ENCODE results near the gene TRPM2. TPM values are rescaled to one million over a fixed set of nuclear protein-coding genes. Genes with fewer than 3 reads are reported as not detected.

Gene TRPM2
- polyA plus RNA-seq, 4 donors, result 0.89 to 2.7 (median 2.3) TPM

- no peaks in the 10 kb centered on the region for H3K4me1 ChIP-seq (ENCODE audit: control insufficient read depth in 3 of 3, insufficient read depth in 2 of 3, low read depth in 1 of 3, low read length in 2 of 3)
- DNase-seq (no peak), FAIRE-seq (no peak)
- H3K27me3 ChIP-seq (ENCODE audit: control insufficient read depth in 3 of 3, insufficient read depth in 3 of 3, low read length in 3 of 3), result no peaks in the 10 kb centered on the region
- H3K4me3 ChIP-seq (ENCODE audit: low read depth in 1 of 3, low read length in 3 of 3), result no peak overlapping the region
- H3K9me3 ChIP-seq (ENCODE audit: control insufficient read depth in 2 of 2, insufficient read depth in 1 of 2, low read depth in 1 of 2, low read length in 1 of 2), result no peaks in the 10 kb centered on the region
- H3K36me3 ChIP-seq (ENCODE audit: control insufficient read depth in 3 of 3, insufficient read depth in 2 of 3, low read depth in 1 of 3, low read length in 3 of 3), result peaks cover 0 to 84% (median 4%) of the 10 kb centered on the region in 3 donors
- no peak overlapping the region for H3K27ac ChIP-seq (ENCODE audit: low read depth in 1 of 3, low read length in 2 of 3)
- WGBS, 3 donors, result 78 to 85% (median 82%) methylated on average over 17 to 18 of the region's 18 CpGs
Observed at GRCh38 chr21:44330698-44331097, 22.7 kb upstream of the TRPM2 start.

- FAIRE-seq, result no peak
- H3K9me3 ChIP-seq (ENCODE audit: control insufficient read depth in 2 of 2, insufficient read depth in 1 of 2, low read depth in 1 of 2, low read length in 1 of 2), result no peaks in the 10 kb centered on the region
- no peak overlapping the region for H3K27ac ChIP-seq (ENCODE audit: low read depth in 1 of 3, low read length in 2 of 3)
- no peaks in the 10 kb centered on the region for H3K27me3 ChIP-seq (ENCODE audit: control insufficient read depth in 3 of 3, insufficient read depth in 3 of 3, low read length in 3 of 3)
- H3K4me1 ChIP-seq (ENCODE audit: control insufficient read depth in 3 of 3, insufficient read depth in 2 of 3, low read depth in 1 of 3, low read length in 2 of 3), result no peaks in the 10 kb centered on the region
- no peak overlapping the region for H3K4me3 ChIP-seq (ENCODE audit: low read depth in 1 of 3, low read length in 3 of 3)
- WGBS, 3 donors, result 86 to 91% (median 90%) methylated on average over 14 to 16 of the region's 16 CpGs
- no peak for DNase-seq
- H3K36me3 ChIP-seq (ENCODE audit: control insufficient read depth in 3 of 3, insufficient read depth in 2 of 3, low read depth in 1 of 3, low read length in 3 of 3), result peaks cover 0 to 84% (median 3%) of the 10 kb centered on the region in 3 donors
Observed at GRCh38 chr21:44331209-44331608, 22.2 kb upstream of the TRPM2 start.

DNA sequence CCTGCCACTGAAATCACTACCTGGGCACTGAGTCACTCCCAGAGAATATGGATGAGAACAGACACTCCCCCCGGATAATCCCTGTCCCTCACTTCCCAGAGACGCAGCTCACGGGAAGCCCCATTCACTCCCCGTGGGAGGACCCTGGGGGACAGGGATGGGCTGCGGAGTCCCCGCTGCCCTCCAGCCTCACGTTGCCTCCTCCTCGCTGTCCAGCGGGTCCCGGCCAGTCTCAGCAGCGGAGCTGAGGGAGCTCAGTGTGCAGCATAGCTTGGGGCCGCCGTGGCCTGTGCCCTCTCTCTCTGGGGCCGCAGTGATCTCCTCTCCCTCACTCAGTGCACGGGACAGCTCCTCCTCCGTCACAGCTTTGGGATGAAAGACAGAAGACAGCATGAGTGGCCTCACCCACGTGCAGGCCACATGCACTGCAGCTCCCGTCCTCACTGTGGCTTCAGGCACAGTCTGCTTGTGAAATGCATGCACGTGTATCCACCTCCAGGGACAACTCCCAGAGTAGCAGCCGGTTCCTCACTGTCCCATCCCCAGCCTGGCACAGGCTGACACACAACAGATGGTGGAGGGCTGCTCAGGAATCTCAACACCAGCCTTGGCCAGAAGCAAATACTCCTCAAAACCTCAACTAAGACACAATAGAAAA is 21.6 kb upstream of the TRPM2 start:
- DNase-seq, result no peak
- Histone ChIP-seq H3K4me3 (ENCODE audit: low read depth in 1 of 3, low read length in 3 of 3) (no peak overlapping the region), H3K27ac (ENCODE audit: low read depth in 1 of 3, low read length in 2 of 3) (no peak overlapping the region), H3K36me3 (ENCODE audit: control insufficient read depth in 3 of 3, insufficient read depth in 2 of 3, low read depth in 1 of 3, low read length in 3 of 3) (peaks cover 0 to 84% (median 3%) of the 10 kb centered on the region in 3 donors), H3K4me1 (ENCODE audit: control insufficient read depth in 3 of 3, insufficient read depth in 2 of 3, low read depth in 1 of 3, low read length in 2 of 3) (no peaks in the 10 kb centered on the region), H3K27me3 (ENCODE audit: control insufficient read depth in 3 of 3, insufficient read depth in 3 of 3, low read length in 3 of 3) (no peaks in the 10 kb centered on the region), H3K9me3 (ENCODE audit: control insufficient read depth in 2 of 2, insufficient read depth in 1 of 2, low read depth in 1 of 2, low read length in 1 of 2) (no peaks in the 10 kb centered on the region)
- no peak for FAIRE-seq
- WGBS, 3 donors, result 79 to 83% (median 81%) methylated on average over 20 of the region's 20 CpGs

GRCh38 chr21:44332383-44332782 is 21.0 kb upstream of the TRPM2 start:
- no peaks in the 10 kb centered on the region for H3K27me3 ChIP-seq (ENCODE audit: control insufficient read depth in 3 of 3, insufficient read depth in 3 of 3, low read length in 3 of 3)
- H3K36me3 ChIP-seq (ENCODE audit: control insufficient read depth in 3 of 3, insufficient read depth in 2 of 3, low read depth in 1 of 3, low read length in 3 of 3), result peaks cover 0 to 82% (median 0%) of the 10 kb centered on the region in 3 donors
- no peak overlapping the region for H3K27ac ChIP-seq (ENCODE audit: low read depth in 1 of 3, low read length in 2 of 3)
- H3K4me1 ChIP-seq (ENCODE audit: control insufficient read depth in 3 of 3, insufficient read depth in 2 of 3, low read depth in 1 of 3, low read length in 2 of 3), result peaks cover 0 to under 1% (median 0%) of the 10 kb centered on the region in 3 donors
- H3K4me3 ChIP-seq (ENCODE audit: low read depth in 1 of 3, low read length in 3 of 3), result no peak overlapping the region
- no peak for FAIRE-seq
- H3K9me3 ChIP-seq (ENCODE audit: control insufficient read depth in 2 of 2, insufficient read depth in 1 of 2, low read depth in 1 of 2, low read length in 1 of 2), result no peaks in the 10 kb centered on the region
- WGBS, 3 donors, result 90 to 93% (median 91%) methylated on average over 15 to 17 of the region's 17 CpGs
- DNase-seq, result no peak

- no peaks in the 10 kb centered on the region for H3K27me3 ChIP-seq (ENCODE audit: control insufficient read depth in 3 of 3, insufficient read depth in 3 of 3, low read length in 3 of 3)
- FAIRE-seq (no peak), DNase-seq (no peak)
- peaks cover 0 to 6% (median 0%) of the 10 kb centered on the region in 3 donors for H3K4me1 ChIP-seq (ENCODE audit: control insufficient read depth in 3 of 3, insufficient read depth in 2 of 3, low read depth in 1 of 3, low read length in 2 of 3)
- H3K36me3 ChIP-seq (ENCODE audit: control insufficient read depth in 3 of 3, insufficient read depth in 2 of 3, low read depth in 1 of 3, low read length in 3 of 3), result peaks cover 0 to 76% (median 0%) of the 10 kb centered on the region in 3 donors
- WGBS, 3 donors, result 97 to 98% (median 98%) methylated on average over 22 of the region's 22 CpGs
- H3K4me3 ChIP-seq (ENCODE audit: low read depth in 1 of 3, low read length in 3 of 3), result no peak overlapping the region
- H3K27ac ChIP-seq (ENCODE audit: low read depth in 1 of 3, low read length in 2 of 3), result no peak overlapping the region
- no peaks in the 10 kb centered on the region for H3K9me3 ChIP-seq (ENCODE audit: control insufficient read depth in 2 of 2, insufficient read depth in 1 of 2, low read depth in 1 of 2, low read length in 1 of 2)
Observed at GRCh38 chr21:44332965-44333364, 20.5 kb upstream of the TRPM2 start.

- H3K4me3 ChIP-seq (ENCODE audit: low read depth in 1 of 3, low read length in 3 of 3), result no peak overlapping the region
- no peaks in the 10 kb centered on the region for H3K9me3 ChIP-seq (ENCODE audit: control insufficient read depth in 2 of 2, insufficient read depth in 1 of 2, low read depth in 1 of 2, low read length in 1 of 2)
- H3K27ac ChIP-seq (ENCODE audit: low read depth in 1 of 3, low read length in 2 of 3), result no peak overlapping the region
- 87 to 94% (median 92%) methylated on average over 45 of the region's 45 CpGs for WGBS, 3 donors
- peaks cover 0 to 11% (median 0%) of the 10 kb centered on the region in 3 donors for H3K4me1 ChIP-seq (ENCODE audit: control insufficient read depth in 3 of 3, insufficient read depth in 2 of 3, low read depth in 1 of 3, low read length in 2 of 3)
- FAIRE-seq (no peak), DNase-seq (no peak)
- H3K27me3 ChIP-seq (ENCODE audit: control insufficient read depth in 3 of 3, insufficient read depth in 3 of 3, low read length in 3 of 3), result no peaks in the 10 kb centered on the region
- peaks cover 0 to 71% (median 0%) of the 10 kb centered on the region in 3 donors for H3K36me3 ChIP-seq (ENCODE audit: control insufficient read depth in 3 of 3, insufficient read depth in 2 of 3, low read depth in 1 of 3, low read length in 3 of 3)
Observed at GRCh38 chr21:44333509-44334328, 19.7 kb upstream of the TRPM2 start.

DNA sequence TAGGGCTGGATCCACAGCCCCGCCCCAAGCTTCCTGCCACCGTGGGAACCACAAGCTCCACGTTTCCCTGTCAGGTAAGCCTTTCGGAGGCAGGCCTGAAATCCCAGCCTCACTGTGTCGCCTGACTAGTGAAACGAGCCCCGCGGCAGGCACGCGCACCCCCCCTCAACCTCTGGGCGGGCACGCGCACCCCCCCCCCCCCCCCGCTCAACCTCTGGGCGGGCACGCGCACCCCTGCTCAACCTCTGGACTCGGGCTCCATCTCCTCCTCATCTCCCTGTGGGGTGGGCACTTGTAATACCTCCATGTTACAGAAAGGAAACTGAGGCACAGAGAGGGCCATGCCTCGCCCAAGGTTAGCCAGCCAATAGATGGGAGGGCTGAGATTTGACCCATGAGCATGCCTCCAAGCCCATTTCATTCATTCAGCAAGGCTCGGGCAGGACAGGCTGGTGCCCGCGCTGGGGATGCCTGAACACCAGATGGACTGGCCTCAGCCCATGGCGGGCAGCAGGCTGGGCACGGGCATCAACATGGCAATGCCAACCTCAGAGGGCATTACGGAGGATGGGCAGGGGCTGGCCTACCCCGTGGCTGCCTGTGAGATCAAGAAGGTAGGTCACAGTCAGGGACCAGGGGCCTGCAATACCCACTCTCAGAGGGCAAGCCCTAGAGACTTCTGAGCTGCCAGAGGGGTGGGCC is 18.9 kb upstream of the TRPM2 start:
- WGBS, 3 donors, result 85 to 88% (median 87%) methylated on average over 23 to 26 of the region's 26 CpGs
- H3K4me1 ChIP-seq (ENCODE audit: control insufficient read depth in 3 of 3, insufficient read depth in 2 of 3, low read depth in 1 of 3, low read length in 2 of 3), result peaks cover 0 to 11% (median 0%) of the 10 kb centered on the region in 3 donors
- no peak overlapping the region for H3K27ac ChIP-seq (ENCODE audit: low read depth in 1 of 3, low read length in 2 of 3)
- no peaks in the 10 kb centered on the region for H3K27me3 ChIP-seq (ENCODE audit: control insufficient read depth in 3 of 3, insufficient read depth in 3 of 3, low read length in 3 of 3)
- peaks cover 0 to 63% (median 0%) of the 10 kb centered on the region in 3 donors for H3K36me3 ChIP-seq (ENCODE audit: control insufficient read depth in 3 of 3, insufficient read depth in 2 of 3, low read depth in 1 of 3, low read length in 3 of 3)
- H3K4me3 ChIP-seq (ENCODE audit: low read depth in 1 of 3, low read length in 3 of 3), result no peak overlapping the region
- DNase-seq (no peak), FAIRE-seq (no peak)
- no peaks in the 10 kb centered on the region for H3K9me3 ChIP-seq (ENCODE audit: control insufficient read depth in 2 of 2, insufficient read depth in 1 of 2, low read depth in 1 of 2, low read length in 1 of 2)
